GM10847 (cell line): ENCODE measurements around the gene SRD5A2.

Experiments
- POLR2A ChIP-seq: IDR thresholded peaks from 2 replicates; pipeline ENCODE4 v1.6.1; 2011; ENCODE audit not compliant: insufficient read length; ENCODE audit errors: extremely low read depth

The SRD5A2 gene

GRCh38 chr2:31553362-31553761 is 27.4 kb downstream of the SRD5A2 start:
- TF ChIP-seq POLR2A: no peak

GRCh38 chr2:31547485-31547884 is 33.3 kb downstream of the SRD5A2 start:
- TF ChIP-seq POLR2A: no peak

- no peak for TF ChIP-seq POLR2A
Observed at GRCh38 chr2:31541853-31542252, 38.9 kb downstream of the SRD5A2 start.

GRCh38 chr2:31539505-31539904 is 41.2 kb downstream of the SRD5A2 start:
- TF ChIP-seq POLR2A: no peak

- no peak for TF ChIP-seq POLR2A
Observed at GRCh38 chr2:31535768-31536167, 45.0 kb downstream of the SRD5A2 start.

GRCh38 chr2:31534636-31535035 is 46.1 kb downstream of the SRD5A2 start:
- TF ChIP-seq POLR2A: no peak

GRCh38 chr2:31533036-31533435 is 47.7 kb downstream of the SRD5A2 start:
- no peak for TF ChIP-seq POLR2A

- no peak for TF ChIP-seq POLR2A
Observed at GRCh38 chr2:31531101-31531500, 49.6 kb downstream of the SRD5A2 start.

- TF ChIP-seq POLR2A: no peak
Observed at GRCh38 chr2:31529256-31529655, 51.5 kb downstream of the SRD5A2 start.

- no peak for TF ChIP-seq POLR2A
Observed at GRCh38 chr2:31528823-31529222, 51.9 kb downstream of the SRD5A2 start.

GRCh38 chr2:31526946-31527732 is 53.6 kb downstream of the SRD5A2 start:
- TF ChIP-seq POLR2A: no peak

GRCh38 chr2:31525876-31526275 is 54.9 kb downstream of the SRD5A2 start:
- TF ChIP-seq POLR2A: no peak

- no peak for TF ChIP-seq POLR2A
Observed at GRCh38 chr2:31524592-31524991, 56.1 kb downstream of the SRD5A2 start.

- no peak for TF ChIP-seq POLR2A
Observed at GRCh38 chr2:31523871-31524492, 56.8 kb downstream of the SRD5A2 start.

- TF ChIP-seq POLR2A: no peak
Observed at GRCh38 chr2:31522786-31523185, 58.0 kb downstream of the SRD5A2 start.

GRCh38 chr2:31517442-31518203 is 63.1 kb downstream of the SRD5A2 start:
- no peak for TF ChIP-seq POLR2A

GRCh38 chr2:31515586-31515985 is 65.2 kb downstream of the SRD5A2 start:
- TF ChIP-seq POLR2A: no peak

- no peak for TF ChIP-seq POLR2A
Observed at GRCh38 chr2:31513553-31513952, 67.2 kb downstream of the SRD5A2 start.
